MM.1S (cell line): ENCODE data around the gene RTP5.

Experiments
- DNase-seq: peaks from one replicate; pipeline ENCODE4 v3.0.0-alpha.2; 2015
- H2AFZ ChIP-seq: fragments of 300-600 bp; sonication (generic); 2 replicates; pipeline ENCODE4 v1.6.0; 2016; ENCODE audit warnings: antibody characterized with exemption, low read length
- H3F3A ChIP-seq: fragments of 300-600 bp; sonication (generic); 2 replicates; pipeline ENCODE4 v1.6.1; 2016; ENCODE audit warnings: mild to moderate bottlenecking, antibody characterized with exemption, low read length, moderate library complexity, mixed read lengths; ENCODE audit not compliant: insufficient read depth
- H3K27ac ChIP-seq: fragments of 300-600 bp; sonication (generic); 2 replicates; pipeline ENCODE4 v1.5.1; 2016; ENCODE audit warnings: mild to moderate bottlenecking, low read length
- H3K27me3 ChIP-seq: fragments of 300-600 bp; sonication (generic); replicated peaks from 2 replicates; pipeline ENCODE4 v1.6.0; 2016; ENCODE audit warnings: low read length; ENCODE audit not compliant: insufficient read depth
- H3K36me3 ChIP-seq: fragments of 300-600 bp; sonication (generic); replicated peaks from 2 replicates; pipeline ENCODE4 v1.6.1; 2016; ENCODE audit warnings: mild to moderate bottlenecking, low read length, mixed read lengths; ENCODE audit not compliant: insufficient read depth
- H3K4me1 ChIP-seq: fragments of 300-600 bp; sonication (generic); 2 replicates; pipeline ENCODE4 v1.6.1; 2016; ENCODE audit warnings: low read length, mixed read lengths
- H3K4me2 ChIP-seq: fragments of 300-600 bp; sonication (generic); 2 replicates; pipeline ENCODE4 v1.6.0; 2016; ENCODE audit warnings: low read depth, low read length
- H3K4me3 ChIP-seq: fragments of 300-600 bp; sonication (generic); 2 replicates; pipeline ENCODE4 v1.5.1; 2016; ENCODE audit warnings: low read length, mixed read lengths
- H3K79me2 ChIP-seq: fragments of 300-600 bp; sonication (generic); 2 replicates; pipeline ENCODE4 v1.6.1; 2016; ENCODE audit warnings: mixed run types, low read length, mixed read lengths
- H3K9ac ChIP-seq: fragments of 300-600 bp; sonication (generic); 2 replicates; pipeline ENCODE4 v1.6.1; 2016; ENCODE audit warnings: low read length, mixed read lengths
- H3K9me2 ChIP-seq: fragments of 300-600 bp; sonication (generic); replicated peaks from 2 replicates; pipeline ENCODE4 v1.6.1; 2016; ENCODE audit warnings: mild to moderate bottlenecking, low read length, mixed read lengths; ENCODE audit not compliant: insufficient read depth
- H3K9me3 ChIP-seq: fragments of 300-600 bp; sonication (generic); replicated peaks from 2 replicates; pipeline ENCODE4 v1.6.1; 2016; ENCODE audit warnings: mild to moderate bottlenecking, low read length, mixed read lengths; ENCODE audit not compliant: insufficient read depth
- H4K20me1 ChIP-seq: fragments of 300-600 bp; sonication (generic); 2 replicates; pipeline ENCODE4 v1.6.1; 2016; ENCODE audit warnings: mild to moderate bottlenecking, low read length, moderate library complexity, mixed read lengths; ENCODE audit not compliant: insufficient read depth
- CTCF ChIP-seq: fragments of 300-600 bp; sonication (generic); IDR thresholded peaks from 2 replicates; pipeline ENCODE4 v1.5.1; 2016; ENCODE audit warnings: antibody characterized with exemption, low read length, mixed read lengths
- EZH2 ChIP-seq: fragments of 300-600 bp; sonication (generic); optimal IDR thresholded peaks from 2 replicates; pipeline ENCODE3; 2017; ENCODE audit warnings: low read depth, mild to moderate bottlenecking, antibody characterized with exemption, low read length, mixed read lengths
- EZH2phosphoT487 ChIP-seq: fragments of 300-600 bp; sonication (generic); IDR thresholded peaks from 2 replicates; pipeline ENCODE4 v1.6.1; 2018; ENCODE audit warnings: antibody characterized with exemption, low read length

The RTP5 gene

DNA sequence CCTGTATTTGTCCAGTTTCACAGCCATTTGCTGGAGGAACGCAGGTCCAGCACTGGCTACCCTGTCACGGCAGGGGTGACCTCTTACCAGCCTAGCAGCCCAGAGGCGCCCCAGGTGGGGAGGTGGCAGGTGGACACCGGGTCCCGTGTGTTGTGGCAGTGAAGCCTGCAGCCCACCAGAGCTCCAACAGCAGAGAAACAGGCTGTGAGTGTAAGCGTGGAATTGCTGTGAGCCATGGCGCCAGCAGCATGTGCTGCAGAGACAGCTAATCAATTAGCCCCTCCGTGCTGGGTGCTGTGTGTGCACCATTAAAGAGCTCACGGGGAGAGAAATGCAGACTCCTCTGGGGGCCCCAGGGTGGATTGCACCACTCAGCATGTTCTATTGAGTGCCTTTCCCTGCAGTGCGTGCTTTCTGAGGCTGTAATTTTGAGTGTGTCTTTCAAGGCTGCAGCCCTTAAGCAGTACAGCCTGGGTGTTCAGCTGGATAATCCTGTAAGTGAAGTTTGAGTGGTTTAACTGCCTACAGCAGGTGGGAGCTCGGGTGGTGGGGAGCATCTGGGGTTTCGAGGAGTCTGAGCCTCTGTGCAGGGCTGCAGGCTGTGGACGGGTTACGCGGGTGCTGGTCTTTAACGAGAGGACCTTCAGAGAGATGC, 15.9 kb downstream of the RTP5 start:
- Histone ChIP-seq H3K36me3 (no peaks in the 10 kb centered on the region), H2AFZ (no peak overlapping the region), H3F3A (no peaks in the 10 kb centered on the region), H3K4me1 (no peaks in the 10 kb centered on the region), H3K27ac (no peak overlapping the region), H3K9ac (no peak overlapping the region), H4K20me1 (no peaks in the 10 kb centered on the region), H3K4me3 (no peak overlapping the region), H3K9me3 (no peaks in the 10 kb centered on the region), H3K79me2 (no peaks in the 10 kb centered on the region), H3K9me2 (no peaks in the 10 kb centered on the region), H3K4me2 (no peak overlapping the region), H3K27me3 (no peaks in the 10 kb centered on the region)
- no peak for TF ChIP-seq CTCF
- DNase-seq, result no peak

- no peak overlapping the region for H2AFZ ChIP-seq
- DNase-seq, result no peak
- H3K4me1 ChIP-seq, result no peaks in the 10 kb centered on the region
- no peaks in the 10 kb centered on the region for H3K79me2 ChIP-seq
- no peaks in the 10 kb centered on the region for H3K27me3 ChIP-seq
- H3K36me3 ChIP-seq, result no peaks in the 10 kb centered on the region
- H3K4me3 ChIP-seq, result no peak overlapping the region
- no peaks in the 10 kb centered on the region for H3K9me2 ChIP-seq
- H3K9me3 ChIP-seq, result no peaks in the 10 kb centered on the region
- no peak overlapping the region for H3K9ac ChIP-seq
- no peaks in the 10 kb centered on the region for H3F3A ChIP-seq
- H4K20me1 ChIP-seq, result no peaks in the 10 kb centered on the region
- H3K27ac ChIP-seq, result no peak overlapping the region
- no peak overlapping the region for H3K4me2 ChIP-seq
- TF ChIP-seq EZH2, result no peak
- no peak for TF ChIP-seq EZH2phosphoT487
- no peak for TF ChIP-seq CTCF
Measured at GRCh38 chr2:241885946-241886643, 16.6 kb downstream of the RTP5 start.

- no peaks in the 10 kb centered on the region for H3K9me3 ChIP-seq
- H3K79me2 ChIP-seq, result no peaks in the 10 kb centered on the region
- H2AFZ ChIP-seq, result no peak overlapping the region
- no peak for DNase-seq
- no peaks in the 10 kb centered on the region for H4K20me1 ChIP-seq
- no peaks in the 10 kb centered on the region for H3F3A ChIP-seq
- H3K4me2 ChIP-seq, result no peak overlapping the region
- H3K9me2 ChIP-seq, result no peaks in the 10 kb centered on the region
- no peaks in the 10 kb centered on the region for H3K4me1 ChIP-seq
- TF ChIP-seq CTCF (no peak), EZH2 (no peak), EZH2phosphoT487 (no peak)
- no peak overlapping the region for H3K4me3 ChIP-seq
- no peaks in the 10 kb centered on the region for H3K27me3 ChIP-seq
- no peak overlapping the region for H3K9ac ChIP-seq
- no peak overlapping the region for H3K27ac ChIP-seq
- H3K36me3 ChIP-seq, result no peaks in the 10 kb centered on the region
Measured at GRCh38 chr2:241886840-241887447, 17.4 kb downstream of the RTP5 start.
